Measurements from ENCODE around the gene PTPRU.
"Not testable (repeated sequence)": the region's sequence is repeated elsewhere in the genome, so short reads cannot be mapped to it uniquely, and the experiment has no call there.

The PTPRU gene

GRCh38 chr1:29235955-29236711 is at the start of gene PTPRU:
PTPRU (plus strand) TSS chr1:29236522; CDS start chr1:29236645, 123 bp downstream.
- DNase-seq: peak; percentile 5

- no peak for DNase-seq
Measured at GRCh38 chr1:29186707-29187106, 49.6 kb upstream of the PTPRU start.

- no peak for DNase-seq
Measured at GRCh38 chr1:29190718-29191117, 45.6 kb upstream of the PTPRU start.

- DNase-seq: no peak
Measured at GRCh38 chr1:29193879-29194455, 42.4 kb upstream of the PTPRU start.

- peak; percentile 74 for DNase-seq
Measured at GRCh38 chr1:29195881-29196291, 40.4 kb upstream of the PTPRU start.

- no peak for DNase-seq
Measured at GRCh38 chr1:29196863-29197589, 39.3 kb upstream of the PTPRU start.

GRCh38 chr1:29197590-29197924 is 38.8 kb upstream of the PTPRU start:
- peak; percentile 16 for DNase-seq

GRCh38 chr1:29197993-29198392 is 38.3 kb upstream of the PTPRU start:
- DNase-seq: no peak

- DNase-seq: no peak
Measured at GRCh38 chr1:29200906-29201594, 35.3 kb upstream of the PTPRU start.

GRCh38 chr1:29201595-29202051 is 34.7 kb upstream of the PTPRU start:
- no peak for DNase-seq

- peak; percentile 47 for DNase-seq
Measured at GRCh38 chr1:29202053-29202452, 34.3 kb upstream of the PTPRU start.

GRCh38 chr1:29202584-29203340 is 33.6 kb upstream of the PTPRU start:
- peak; percentile 62 for DNase-seq

- no peak for DNase-seq
Measured at GRCh38 chr1:29208442-29208841, 27.9 kb upstream of the PTPRU start.

GRCh38 chr1:29209173-29209572 is 27.1 kb upstream of the PTPRU start:
- no peak for DNase-seq

- DNase-seq: no peak
Measured at GRCh38 chr1:29210278-29211085, 25.8 kb upstream of the PTPRU start.

GRCh38 chr1:29211086-29212030 is 25.0 kb upstream of the PTPRU start:
- DNase-seq: no peak

- DNase-seq: no peak
Measured at GRCh38 chr1:29213055-29213454, 23.3 kb upstream of the PTPRU start.

GRCh38 chr1:29217633-29218032 is 18.7 kb upstream of the PTPRU start:
- no peak for DNase-seq

- DNase-seq: peak; percentile 10
Measured at GRCh38 chr1:29218223-29218622, 18.1 kb upstream of the PTPRU start.

- DNase-seq: no peak
Measured at GRCh38 chr1:29221296-29221695, 15.0 kb upstream of the PTPRU start.

- DNase-seq: not testable (repeated sequence)
Measured at GRCh38 chr1:29222260-29222659, 14.1 kb upstream of the PTPRU start.

Data from GF-D8 (cell line).